ENCODE results near the gene FRYL.

DNA sequence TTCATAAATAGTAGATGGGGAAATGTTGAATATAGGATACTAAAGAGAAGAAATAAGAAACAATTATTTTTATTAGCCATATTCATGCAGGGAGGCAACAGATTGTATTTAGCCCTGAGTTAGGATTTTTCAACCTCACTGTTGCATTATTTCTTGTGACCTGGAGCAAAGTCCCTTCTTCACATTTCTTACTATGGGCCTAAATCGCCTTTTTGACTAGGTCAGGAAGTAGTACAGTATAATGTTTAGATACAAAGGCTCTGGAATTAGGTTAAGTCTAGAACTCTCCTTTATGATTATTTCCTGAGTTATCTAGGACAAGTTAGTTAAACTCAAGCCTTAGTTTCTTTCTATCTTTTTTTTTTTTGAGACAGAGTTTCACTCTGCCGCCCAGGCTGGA lies 88.0 kb downstream of the FRYL start:
- TF ChIP-seq, protein P1, sequence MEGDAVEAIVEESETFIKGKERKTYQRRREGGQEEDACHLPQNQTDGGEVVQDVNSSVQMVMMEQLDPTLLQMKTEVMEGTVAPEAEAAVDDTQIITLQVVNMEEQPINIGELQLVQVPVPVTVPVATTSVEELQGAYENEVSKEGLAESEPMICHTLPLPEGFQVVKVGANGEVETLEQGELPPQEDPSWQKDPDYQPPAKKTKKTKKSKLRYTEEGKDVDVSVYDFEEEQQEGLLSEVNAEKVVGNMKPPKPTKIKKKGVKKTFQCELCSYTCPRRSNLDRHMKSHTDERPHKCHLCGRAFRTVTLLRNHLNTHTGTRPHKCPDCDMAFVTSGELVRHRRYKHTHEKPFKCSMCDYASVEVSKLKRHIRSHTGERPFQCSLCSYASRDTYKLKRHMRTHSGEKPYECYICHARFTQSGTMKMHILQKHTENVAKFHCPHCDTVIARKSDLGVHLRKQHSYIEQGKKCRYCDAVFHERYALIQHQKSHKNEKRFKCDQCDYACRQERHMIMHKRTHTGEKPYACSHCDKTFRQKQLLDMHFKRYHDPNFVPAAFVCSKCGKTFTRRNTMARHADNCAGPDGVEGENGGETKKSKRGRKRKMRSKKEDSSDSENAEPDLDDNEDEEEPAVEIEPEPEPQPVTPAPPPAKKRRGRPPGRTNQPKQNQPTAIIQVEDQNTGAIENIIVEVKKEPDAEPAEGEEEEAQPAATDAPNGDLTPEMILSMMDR (conservative IDR thresholded peaks at IDR 0.05) = no peak
- no peak for TF ChIP-seq ZFX (IDR thresholded peaks at IDR 0.05)
